GM21423 (cell line): ENCODE data around the gene SIM1.

ENCODE experiments used
- ATAC-seq: cut with Tn5 transposase; IDR thresholded peaks from one replicate; pipeline ENCODE4 v1.9.1; 2021; ENCODE audit warnings: mild to moderate bottlenecking, moderate library complexity; ENCODE audit not compliant: unreplicated experiment

The SIM1 gene

GRCh38 chr6:100427452-100427851 lies 37.3 kb downstream of the SIM1 start:
- ATAC-seq = no peak

DNA sequence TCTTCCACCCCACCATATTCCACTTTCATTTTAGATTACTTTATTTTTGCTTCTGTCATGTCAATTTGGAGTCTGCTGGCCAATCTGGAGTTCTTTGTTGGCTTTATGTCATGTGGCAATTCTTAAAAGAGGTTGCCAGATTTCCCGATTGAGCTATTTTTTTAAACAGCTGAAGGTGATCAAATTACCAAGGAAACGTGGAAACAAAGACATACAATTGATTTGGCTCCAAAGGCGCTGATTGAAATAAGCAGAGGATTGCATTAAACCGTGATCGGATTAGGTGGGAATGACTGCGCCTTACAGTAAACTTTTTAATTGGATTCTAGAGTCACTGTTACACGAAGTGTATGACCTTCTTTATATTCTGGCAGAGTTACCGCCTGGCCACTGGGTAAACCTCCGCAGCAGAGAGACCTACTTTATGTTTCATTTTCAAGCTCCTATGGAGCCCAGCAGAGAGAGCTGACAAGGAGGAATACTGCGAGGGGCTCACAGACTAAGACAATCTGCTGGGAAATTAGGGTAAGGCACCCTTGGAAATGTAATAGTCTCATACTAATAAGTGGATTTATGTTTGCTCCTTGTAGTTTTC lies 37.9 kb downstream of the SIM1 start:
- ATAC-seq = no peak

- no peak for ATAC-seq
Observed at GRCh38 chr6:100426241-100426640, 38.5 kb downstream of the SIM1 start.

DNA sequence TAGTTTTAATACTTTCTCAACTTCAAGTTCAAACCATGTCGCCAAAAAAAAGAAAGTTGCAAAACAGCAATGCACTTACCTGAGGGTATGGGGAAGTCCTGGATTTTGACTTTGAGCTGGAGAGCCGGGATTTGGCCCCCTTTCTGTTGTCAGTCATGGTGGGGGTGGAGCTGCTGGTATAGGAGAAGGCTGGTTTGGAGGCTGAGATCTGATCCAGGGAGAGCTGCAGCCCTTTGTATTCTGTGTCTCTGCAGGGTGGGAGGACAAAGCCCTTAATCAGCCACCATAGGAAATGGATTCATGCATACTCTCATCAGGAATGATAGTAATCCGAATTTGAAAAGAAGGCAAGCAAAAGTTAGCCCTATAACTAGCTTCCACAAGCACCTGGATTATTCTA lies 44.0 kb downstream of the SIM1 start:
- no peak for ATAC-seq

GRCh38 chr6:100417036-100417435 lies 47.7 kb downstream of the SIM1 start:
- no peak for ATAC-seq

- no peak for ATAC-seq
Observed at GRCh38 chr6:100415768-100416167, 49.0 kb downstream of the SIM1 start.

- ATAC-seq = no peak
Observed at GRCh38 chr6:100412872-100413271, 51.8 kb downstream of the SIM1 start.

- no peak for ATAC-seq
Observed at GRCh38 chr6:100404051-100404450, 60.7 kb downstream of the SIM1 start.

DNA sequence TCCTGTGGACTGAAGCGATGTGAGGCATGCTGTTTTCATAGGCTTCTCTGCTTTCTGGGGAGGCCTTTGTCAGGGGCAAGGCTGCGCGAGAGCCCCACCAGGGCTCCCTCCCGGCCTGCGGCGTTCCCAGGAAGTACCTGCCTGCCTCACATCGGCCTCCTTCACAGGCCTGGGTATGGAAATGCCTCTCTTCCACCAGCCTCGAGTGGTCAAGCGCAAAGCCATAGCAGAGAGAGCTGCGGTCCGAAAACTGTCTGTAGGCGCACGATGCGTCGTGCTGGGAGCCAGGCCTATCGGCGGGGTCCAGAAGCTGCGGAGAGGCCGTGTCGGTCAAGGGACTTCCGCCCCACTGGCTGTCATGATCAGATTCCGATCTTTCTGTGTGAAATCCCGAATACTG lies 71.2 kb downstream of the SIM1 start:
- ATAC-seq = no peak

DNA sequence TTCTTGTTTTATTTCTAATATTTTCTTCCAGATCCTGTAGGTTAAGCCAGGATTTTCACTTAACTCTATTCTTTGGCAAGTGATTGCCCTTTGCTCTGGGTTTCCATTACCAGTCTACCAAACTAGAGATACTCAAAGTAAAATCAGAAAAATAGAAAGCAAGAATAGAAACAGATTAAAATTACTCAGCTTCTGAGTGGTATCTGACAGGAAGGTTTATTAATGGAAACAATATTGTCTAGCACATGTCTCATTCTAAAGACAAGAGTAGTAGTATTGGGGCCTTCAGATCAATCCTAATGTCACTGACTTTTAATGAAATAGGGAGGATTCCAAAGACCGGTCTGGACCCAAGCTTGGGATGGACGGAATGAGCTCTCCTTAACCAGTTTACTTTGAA lies 72.3 kb downstream of the SIM1 start:
- ATAC-seq = no peak

- no peak for ATAC-seq
Observed at GRCh38 chr6:100388868-100389519, 75.7 kb downstream of the SIM1 start.

DNA sequence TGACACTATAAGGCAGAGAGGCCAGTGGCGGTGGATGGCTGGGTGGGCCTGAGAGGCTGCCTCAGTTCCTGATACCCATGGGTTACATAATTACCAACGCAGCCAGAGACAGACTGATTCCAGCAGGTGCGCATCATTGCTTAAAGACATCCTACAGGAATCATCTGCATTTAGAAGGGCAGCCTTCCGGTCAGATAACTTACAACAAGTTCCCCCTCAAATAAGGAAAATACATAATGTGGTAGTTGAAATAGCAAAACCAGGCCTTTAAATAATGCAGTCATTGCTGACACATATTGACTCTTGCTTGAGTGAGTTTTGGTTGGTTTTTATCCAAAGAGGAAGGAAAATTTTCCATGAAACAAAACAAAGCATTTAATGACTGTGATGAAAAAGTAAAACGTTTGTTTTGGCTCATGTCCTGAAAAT lies 81.9 kb downstream of the SIM1 start:
- ATAC-seq = no peak

- no peak for ATAC-seq
Observed at GRCh38 chr6:100382031-100382430, 82.7 kb downstream of the SIM1 start.

DNA sequence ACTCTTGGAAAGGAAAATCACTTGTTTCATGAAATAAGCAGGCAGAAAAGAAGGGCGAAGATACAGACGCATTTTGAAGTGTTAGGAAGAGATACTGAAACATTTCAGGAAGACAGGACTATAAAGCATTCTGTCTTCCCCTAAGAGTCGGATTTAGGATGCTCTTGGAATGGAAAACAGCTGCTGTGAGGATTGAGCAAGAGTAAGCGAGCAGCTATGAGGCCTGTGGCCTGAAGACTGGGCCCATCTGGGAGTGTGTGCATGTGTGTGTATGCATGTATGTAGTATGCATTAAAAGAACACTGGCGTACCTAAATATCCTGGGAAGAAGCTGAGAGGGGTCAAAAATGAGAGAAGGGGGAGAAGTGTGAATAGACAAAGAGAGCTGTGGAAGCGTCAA lies 83.6 kb downstream of the SIM1 start:
- no peak for ATAC-seq

DNA sequence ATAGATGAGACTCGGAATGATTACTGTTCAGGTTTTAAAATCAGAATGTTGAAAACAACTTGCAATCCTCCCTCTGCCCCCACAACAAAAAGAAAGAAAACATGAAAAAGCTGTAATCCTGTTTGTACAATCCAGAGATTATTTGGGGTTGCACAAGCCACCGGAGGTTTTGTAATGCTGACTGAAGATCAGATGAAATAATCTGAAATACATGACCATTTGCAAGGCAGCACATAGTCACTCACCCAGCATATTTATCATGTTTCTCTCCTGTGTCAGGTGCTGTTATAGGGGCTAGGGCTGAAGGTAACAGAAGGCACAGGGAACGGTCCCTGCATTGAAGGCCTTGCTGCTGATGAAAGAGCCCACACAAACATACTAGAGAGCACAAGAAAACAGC lies 85.3 kb downstream of the SIM1 start:
- ATAC-seq = no peak

DNA sequence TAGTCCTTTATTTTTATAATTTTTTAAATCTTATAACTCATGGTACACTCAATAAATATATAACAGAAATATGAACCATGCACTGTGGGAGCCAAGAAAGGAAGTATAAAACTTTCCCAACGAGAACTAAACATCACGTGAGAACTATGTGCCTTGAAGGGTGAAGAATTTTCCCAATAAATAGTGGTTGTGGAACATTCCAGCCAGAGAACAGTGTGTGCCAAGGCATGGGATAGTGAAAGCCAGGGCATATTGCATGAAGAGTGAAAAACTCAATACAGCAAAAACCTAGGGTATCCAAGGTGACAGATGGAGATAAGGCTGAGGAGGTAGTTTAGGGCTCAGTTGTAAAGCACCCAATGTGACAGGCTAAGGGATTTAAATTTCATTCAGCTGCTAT lies 86.1 kb downstream of the SIM1 start:
- no peak for ATAC-seq

DNA sequence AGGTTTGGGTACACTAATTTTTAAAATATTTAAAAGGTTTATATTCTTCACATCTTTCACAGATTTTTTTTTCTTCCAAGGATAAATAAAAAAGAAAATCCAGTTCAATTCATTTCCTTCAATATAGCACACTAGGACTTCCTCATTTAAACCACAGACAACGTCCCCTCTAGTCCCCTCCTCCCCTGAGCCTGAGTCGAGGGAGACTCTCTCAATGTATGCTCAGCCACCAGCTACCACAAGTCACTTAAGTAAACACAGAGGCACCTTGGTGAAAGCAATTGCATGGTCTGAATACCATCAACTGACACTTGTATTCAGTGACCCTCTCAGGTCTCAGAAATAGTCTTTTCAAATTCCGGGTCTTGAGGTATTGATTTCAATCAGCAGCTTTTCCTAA lies 88.6 kb downstream of the SIM1 start:
- ATAC-seq = peak; percentile 56

- no peak for ATAC-seq
Observed at GRCh38 chr6:100372326-100373091, 92.2 kb downstream of the SIM1 start.

DNA sequence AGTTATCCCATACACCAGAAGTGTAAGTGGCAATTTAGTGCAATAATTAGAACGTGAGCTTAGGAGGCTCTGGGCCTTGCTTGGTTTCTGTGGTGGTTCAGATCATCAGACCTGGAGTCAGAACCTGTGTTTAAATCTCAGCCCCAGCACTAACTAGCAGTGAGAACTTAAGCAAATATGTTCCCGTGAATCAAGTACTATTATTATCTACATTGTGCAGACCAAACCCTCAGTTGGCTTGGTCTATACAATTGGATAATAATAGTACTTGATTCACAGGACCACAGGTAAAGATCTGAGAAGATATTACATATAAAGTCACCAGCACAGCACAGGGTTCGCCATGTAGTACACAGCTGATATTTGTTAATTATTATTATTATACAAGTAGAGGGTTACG lies 93.1 kb downstream of the SIM1 start:
- no peak for ATAC-seq

DNA sequence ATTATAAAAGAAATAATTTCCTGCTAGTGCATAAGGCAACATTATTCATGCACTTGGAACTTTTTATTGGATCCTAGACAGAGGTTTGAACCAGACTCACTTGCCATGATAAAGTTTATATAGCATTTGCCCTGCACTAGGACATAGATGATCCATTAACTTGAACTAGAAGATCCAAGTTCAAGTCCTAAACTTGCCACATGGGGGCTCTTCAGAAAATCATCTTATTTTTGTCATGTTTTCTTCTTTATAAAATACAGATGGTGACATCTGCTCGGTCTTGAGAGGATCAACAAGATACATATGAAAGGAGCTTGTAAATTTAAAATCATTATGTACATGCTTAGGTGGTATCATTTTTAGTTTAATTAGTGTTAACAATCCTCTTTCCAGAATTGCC lies 94.5 kb downstream of the SIM1 start:
- no peak for ATAC-seq

GRCh38 chr6:100366419-100366818 lies 98.3 kb downstream of the SIM1 start:
- ATAC-seq = no peak

DNA sequence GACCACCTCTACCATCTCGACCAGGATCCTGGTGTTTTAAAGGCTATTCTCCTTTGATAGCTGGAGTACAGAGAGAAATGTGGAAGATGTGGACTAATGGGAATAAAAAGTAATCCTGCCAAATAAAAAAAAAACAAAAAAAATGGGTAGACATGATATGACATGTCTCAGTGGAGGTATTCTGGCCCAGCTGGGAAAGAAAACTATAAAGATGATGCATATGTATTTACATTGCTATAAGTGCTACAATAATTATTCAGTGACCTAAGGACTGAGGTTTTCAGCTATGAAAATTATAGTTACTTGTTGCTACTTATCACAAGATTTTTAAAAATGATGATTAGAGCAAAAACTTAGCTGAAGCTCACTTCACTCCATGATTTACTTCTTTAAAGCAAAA lies 101.1 kb downstream of the SIM1 start:
- no peak for ATAC-seq
